Uterus (tissue), 4 donors: ENCODE results near the gene CRACDL. TPM values are rescaled to one million over a fixed set of nuclear protein-coding genes. Genes with fewer than 3 reads are reported as not detected.

ENCODE experiments used
- DNase-seq, 2 donors: peaks; one replicate each; pipeline ENCODE4 v3.0.0-alpha.2; 2019 to 2020
- H3K27ac ChIP-seq, 2 donors: fragments of 200-600 bp; sonication (generic); 1 replicate in 1 of 2; 2 replicates in 1 of 2; pipeline ENCODE4 v1.5.1; 2016 to 2018
- H3K27me3 ChIP-seq, 2 donors: fragments of 200-600 bp; sonication (generic); one replicate each; pipeline ENCODE4 v1.5.1; 2018 to 2019; ENCODE audit warnings: control low read depth in 1 of 2
- H3K36me3 ChIP-seq, 2 donors: fragments of 200-600 bp; sonication (generic); one replicate each; pipeline ENCODE4 v1.5.1; 2019; ENCODE audit warnings: control low read depth in 1 of 2
- H3K4me1 ChIP-seq, 2 donors: fragments of 200-600 bp; sonication (generic); one replicate each; pipeline ENCODE4 v1.5.1; 2018 to 2019; ENCODE audit warnings: control low read depth in 1 of 2
- H3K4me3 ChIP-seq, 2 donors: fragments of 200-600 bp; sonication (generic); 1 replicate in 1 of 2; 2 replicates in 1 of 2; pipeline ENCODE4 v1.5.1; 2018 to 2019; ENCODE audit warnings: mild to moderate bottlenecking in 1 of 2
- H3K9me3 ChIP-seq, 2 donors: fragments of 200-600 bp; sonication (generic); one replicate each; pipeline ENCODE4 v1.5.1; 2019; ENCODE audit warnings: control low read depth in 1 of 2
- POLR2A ChIP-seq, 2 donors: fragments of 450-650 bp; IDR thresholded peaks; one replicate each; pipeline ENCODE4 v1.6.1; 2016; ENCODE audit warnings: antibody characterized with exemption in 2 of 2, mild to moderate bottlenecking in 1 of 2, moderate library complexity in 1 of 2
- intact Hi-C: fragments of 100-400 bp; cut with DNase I; formaldehyde crosslinking; loops from one replicate; pipeline ENCODE4 v1.15.1; 2023; ENCODE audit warnings: low total_unique reads
- total RNA-seq, 4 donors: library from RNA; depleted of rRNA in 3 of 4; stranded (reverse); fragments of >200 nt in 3 of 4; gene quantifications; one replicate each; pipeline versions ENCODE4 v1.1.0 to v1.2.4, GENCODE V29; 2014 to 2023
- TF ChIP-seq, protein P1 (sequence below), 4 experiments: fragments of 200-600 bp in 2 of 4; fragments of 450-650 bp in 2 of 4; sonication (generic) in 2 of 4; IDR thresholded peaks; one replicate each; pipeline ENCODE4 v1.5.1; 2016 to 2019; ENCODE audit warnings: antibody characterized with exemption in 4 of 4, mild to moderate bottlenecking in 2 of 4, moderate library complexity in 1 of 4
- donor health status: DM: yes; HTN: yes; CAD: no.

The CRACDL gene
- total RNA-seq, 4 donors from 2014 or later = 1.5 to 14.6 (median 6.1) TPM

DNA sequence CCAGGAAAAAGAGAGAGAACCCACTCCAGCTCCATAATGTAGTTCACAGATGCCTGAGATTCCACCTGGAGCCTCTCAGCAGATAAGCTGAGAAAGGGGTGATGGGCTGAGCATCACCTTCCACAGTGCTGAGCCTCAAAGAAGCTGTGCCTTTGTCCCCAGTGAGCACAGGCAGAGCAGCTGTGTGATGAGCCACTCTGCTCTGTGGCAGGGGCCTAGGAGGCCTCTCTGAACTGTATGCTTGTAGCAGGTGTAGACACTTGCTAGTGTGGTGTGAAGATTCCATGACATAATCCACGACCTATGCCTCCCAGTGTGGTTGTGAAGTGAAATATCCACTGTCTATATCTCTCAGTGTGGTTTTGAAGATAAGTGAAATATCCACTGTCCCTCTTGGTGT is 134.7 kb downstream of the CRACDL start:
- intact Hi-C loops = no loop called here

DNA sequence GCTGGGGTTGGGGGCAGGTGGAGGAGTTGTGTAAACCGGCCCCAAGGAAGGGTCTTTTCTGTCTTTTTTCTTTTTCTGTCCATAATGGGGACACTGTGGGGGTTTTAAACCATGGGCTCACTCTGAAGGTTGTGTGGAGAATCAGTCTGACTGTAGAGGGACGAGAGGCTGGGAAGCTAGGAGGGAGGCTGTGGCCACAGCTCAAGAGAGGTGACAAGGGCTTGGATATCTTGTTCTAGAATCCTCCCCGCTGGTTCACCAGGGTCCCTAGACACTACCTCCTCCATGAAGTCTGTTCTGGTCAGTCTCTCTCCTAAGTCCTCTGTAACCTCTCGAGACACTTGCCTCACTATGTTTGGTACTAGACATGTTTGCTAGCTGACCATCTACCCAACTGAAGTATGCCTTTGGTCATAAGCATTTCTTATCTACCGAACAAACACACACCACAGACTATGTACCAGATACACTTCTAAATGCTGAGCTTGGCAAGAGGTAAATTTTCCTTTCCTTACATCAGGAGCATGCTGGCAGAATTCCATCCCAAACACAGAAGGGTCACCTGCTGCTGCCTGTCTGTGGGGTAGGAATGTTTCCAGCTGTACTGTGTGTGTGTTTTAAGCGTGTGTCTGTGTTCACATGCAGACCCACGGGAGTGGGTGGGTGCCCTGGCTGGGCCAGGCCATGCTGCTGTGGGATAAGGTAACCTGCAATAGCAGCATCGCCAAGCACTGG is 135.5 kb downstream of the CRACDL start:
- Histone ChIP-seq H3K36me3 (no peaks in the 10 kb centered on the region), H3K27me3 (no peaks in the 10 kb centered on the region), H3K9me3 (no peaks in the 10 kb centered on the region), H3K27ac (no peak overlapping the region), H3K4me1 (no peaks in the 10 kb centered on the region), H3K4me3 (no peak overlapping the region)
- DNase-seq = no peak
- intact Hi-C loops = no loop called here
- no peak for TF ChIP-seq POLR2A (IDR thresholded peaks at IDR 0.05)
- TF ChIP-seq, protein P1, sequence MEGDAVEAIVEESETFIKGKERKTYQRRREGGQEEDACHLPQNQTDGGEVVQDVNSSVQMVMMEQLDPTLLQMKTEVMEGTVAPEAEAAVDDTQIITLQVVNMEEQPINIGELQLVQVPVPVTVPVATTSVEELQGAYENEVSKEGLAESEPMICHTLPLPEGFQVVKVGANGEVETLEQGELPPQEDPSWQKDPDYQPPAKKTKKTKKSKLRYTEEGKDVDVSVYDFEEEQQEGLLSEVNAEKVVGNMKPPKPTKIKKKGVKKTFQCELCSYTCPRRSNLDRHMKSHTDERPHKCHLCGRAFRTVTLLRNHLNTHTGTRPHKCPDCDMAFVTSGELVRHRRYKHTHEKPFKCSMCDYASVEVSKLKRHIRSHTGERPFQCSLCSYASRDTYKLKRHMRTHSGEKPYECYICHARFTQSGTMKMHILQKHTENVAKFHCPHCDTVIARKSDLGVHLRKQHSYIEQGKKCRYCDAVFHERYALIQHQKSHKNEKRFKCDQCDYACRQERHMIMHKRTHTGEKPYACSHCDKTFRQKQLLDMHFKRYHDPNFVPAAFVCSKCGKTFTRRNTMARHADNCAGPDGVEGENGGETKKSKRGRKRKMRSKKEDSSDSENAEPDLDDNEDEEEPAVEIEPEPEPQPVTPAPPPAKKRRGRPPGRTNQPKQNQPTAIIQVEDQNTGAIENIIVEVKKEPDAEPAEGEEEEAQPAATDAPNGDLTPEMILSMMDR (IDR thresholded peaks at IDR 0.05) = no peak

More for the DNA sequence above, 134.7 kb downstream of the CRACDL start:
- no peaks in the 10 kb centered on the region for H3K4me1 ChIP-seq
- TF ChIP-seq, protein P1 (IDR thresholded peaks at IDR 0.05) = no peak
- TF ChIP-seq POLR2A (IDR thresholded peaks at IDR 0.05) = no peak
- no peak overlapping the region for H3K27ac ChIP-seq
- DNase-seq = no peak
- no peaks in the 10 kb centered on the region for H3K27me3 ChIP-seq
- no peaks in the 10 kb centered on the region for H3K9me3 ChIP-seq
- H3K36me3 ChIP-seq = no peaks in the 10 kb centered on the region
- H3K4me3 ChIP-seq = no peak overlapping the region

DNA sequence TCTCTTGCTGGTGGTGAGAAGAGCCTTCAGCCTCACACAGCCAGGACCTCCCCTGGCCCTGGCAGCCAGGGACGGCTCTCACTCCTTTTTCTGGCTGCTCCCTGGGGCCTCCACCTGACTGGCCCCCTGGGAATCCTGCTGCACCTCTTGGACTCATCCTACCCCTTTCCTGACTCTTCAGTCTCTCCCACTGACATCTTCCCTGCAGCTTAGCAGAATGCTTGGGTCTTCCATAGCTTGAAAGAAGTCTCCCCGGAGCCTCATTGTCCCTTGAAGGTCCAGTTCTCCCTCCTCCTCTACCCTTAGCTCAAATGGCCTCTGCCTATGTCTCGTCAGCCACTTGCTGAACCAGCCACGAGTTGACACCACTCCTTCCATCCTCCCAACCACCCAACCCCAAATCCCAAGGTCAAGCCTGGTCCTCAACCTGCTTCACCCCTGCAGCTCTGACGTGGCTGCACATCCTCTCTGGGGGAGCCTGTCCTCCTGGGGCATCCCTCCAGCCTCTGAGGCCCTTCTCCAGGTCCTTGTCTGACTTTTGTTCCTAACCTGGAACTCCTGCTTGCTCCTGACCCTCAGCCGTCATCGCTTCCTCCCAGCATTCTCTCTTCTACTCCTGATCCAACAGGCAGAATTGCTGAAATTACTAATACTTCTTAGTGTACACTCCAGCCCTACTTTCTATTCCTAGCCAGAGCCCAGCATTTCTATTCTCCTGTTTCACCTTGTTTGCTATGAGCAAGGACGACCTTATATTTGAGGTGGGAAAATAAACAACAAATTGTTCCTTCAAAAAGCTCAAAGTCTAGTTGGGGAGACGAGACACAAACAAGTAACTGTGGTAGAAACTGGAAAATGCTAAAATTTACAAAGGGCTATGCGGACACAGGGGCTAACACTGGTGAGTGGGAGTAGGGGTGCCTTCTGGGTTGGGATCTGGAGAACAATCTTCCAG is 136.4 kb downstream of the CRACDL start:
- H3K36me3 ChIP-seq = no peaks in the 10 kb centered on the region
- no peak for DNase-seq
- no peaks in the 10 kb centered on the region for H3K4me1 ChIP-seq
- no peak for TF ChIP-seq POLR2A (IDR thresholded peaks at IDR 0.05)
- TF ChIP-seq, protein P1 (IDR thresholded peaks at IDR 0.05) = no peak
- H3K4me3 ChIP-seq = no peak overlapping the region
- H3K27me3 ChIP-seq = no peaks in the 10 kb centered on the region
- intact Hi-C loops = no loop called here
- H3K9me3 ChIP-seq = no peaks in the 10 kb centered on the region
- peak overlapping the region in 1 of 2 donors; percentile 44 for H3K27ac ChIP-seq

DNA sequence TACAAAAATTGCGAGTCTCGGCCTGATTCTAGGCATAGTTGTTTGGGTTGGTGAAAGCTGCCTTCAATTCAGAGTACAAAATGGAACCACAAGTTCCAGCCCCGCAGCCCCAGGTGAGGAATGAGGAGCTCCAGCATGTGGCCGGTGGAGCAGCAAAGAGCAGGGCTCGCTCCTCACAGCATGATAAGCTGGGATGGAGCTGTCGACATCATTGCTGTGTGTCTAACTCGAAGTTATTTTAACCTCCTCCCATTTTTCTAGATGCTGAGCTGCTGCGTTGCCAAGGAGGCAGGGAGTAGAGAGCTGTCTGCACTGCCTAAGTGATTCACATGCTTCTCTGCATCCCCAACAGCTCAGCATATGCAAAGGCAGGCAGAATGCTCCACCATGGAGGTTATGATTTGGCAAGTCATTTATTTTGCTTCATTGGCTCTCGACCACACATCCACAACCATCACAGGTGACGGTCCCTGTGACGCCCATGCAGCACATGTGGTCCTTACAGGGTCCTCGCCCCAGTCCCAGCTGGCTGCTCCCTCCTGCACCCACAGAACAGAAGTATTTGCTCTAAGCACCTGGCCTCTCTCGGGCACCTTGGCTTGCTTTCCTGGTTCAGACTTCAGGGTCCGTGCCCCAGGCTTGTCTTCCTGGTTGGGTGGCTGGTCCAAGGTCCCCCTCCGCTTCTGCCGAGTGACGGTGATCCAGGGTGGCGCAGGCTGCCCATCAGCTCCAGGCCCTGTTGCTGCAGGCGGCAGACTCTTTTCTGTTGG is 139.1 kb downstream of the CRACDL start:
- Histone ChIP-seq H3K27ac (no peak overlapping the region), H3K27me3 (no peaks in the 10 kb centered on the region), H3K4me1 (no peaks in the 10 kb centered on the region), H3K9me3 (no peaks in the 10 kb centered on the region), H3K36me3 (no peaks in the 10 kb centered on the region), H3K4me3 (no peak overlapping the region)
- no peak for TF ChIP-seq POLR2A (IDR thresholded peaks at IDR 0.05)
- TF ChIP-seq, protein P1 (IDR thresholded peaks at IDR 0.05) = no peak
- intact Hi-C loops = no loop called here
- DNase-seq = no peak
